Fibroblast of peridontal ligament (primary cell): ENCODE measurements around the gene CALHM2.

Experiments used
- DNase-seq: peaks from one replicate; pipeline ENCODE4 v3.0.0-alpha.2; 2010; ENCODE audit errors: extremely low read depth

CALHM2 gene

GRCh38 chr10:103416436-103417147, 35.6 kb downstream of the CALHM2 start:
- DNase-seq = peak; percentile 83

GRCh38 chr10:103415581-103415980, 36.6 kb downstream of the CALHM2 start:
- DNase-seq = no peak

GRCh38 chr10:103413564-103413963, 38.6 kb downstream of the CALHM2 start:
- DNase-seq = no peak

- peak; percentile 6 for DNase-seq
These were observed 54.9 kb downstream of the CALHM2 start for GRCh38 chr10:103397191-103397825.

GRCh38 chr10:103396789-103397087, 55.4 kb downstream of the CALHM2 start:
- no peak for DNase-seq
